ENCODE results near the gene GTF2IRD1.

Gene GTF2IRD1

DNA sequence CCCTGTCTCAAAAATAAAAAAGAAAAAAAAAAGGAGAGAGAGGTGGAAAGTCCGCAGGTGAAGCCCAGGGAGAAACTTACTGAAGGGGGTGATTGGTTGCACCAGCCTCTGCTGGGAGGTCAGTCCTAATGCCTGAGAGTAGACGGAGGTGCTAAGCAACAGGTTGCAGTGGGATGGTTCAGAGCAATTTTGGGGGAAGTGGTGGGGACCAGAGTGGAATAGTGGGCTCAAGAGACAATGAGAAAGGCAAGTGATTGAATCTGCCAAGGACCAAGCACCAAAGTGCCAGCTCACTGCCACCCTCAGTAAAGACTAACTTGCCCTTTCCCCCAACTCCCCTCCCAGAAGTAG is 113.6 kb downstream of the GTF2IRD1 start:
- H3K36me3 ChIP-seq (replicated peaks in 1 of 2; ENCODE audit: control insufficient read depth in 2 of 2, insufficient read depth in 2 of 2, low read length in 2 of 2) = peaks cover 19 to 23% of the 10 kb centered on the region in 2 donors
- H4K91ac ChIP-seq (ENCODE audit: low read depth, low read length, poor library complexity) = no peak overlapping the region
- no peak overlapping the region for H3K14ac ChIP-seq (ENCODE audit: low read length)
- no peaks in the 10 kb centered on the region for H3K79me1 ChIP-seq (ENCODE audit: low read depth, low read length)
- H3K23ac ChIP-seq (ENCODE audit: low read depth, low read length, poor library complexity) = no peak overlapping the region
- no CpG with 5 or more reads among the region's 2 CpGs for WGBS, 2 donors (ENCODE audit: extremely low coverage in 2 of 2, insufficient read length in 2 of 2, insufficient replicate concordance in 1 of 2)
- no peak overlapping the region for H2AFZ ChIP-seq (ENCODE audit: low read length)
- H2AK5ac ChIP-seq (ENCODE audit: low read depth, low read length) = no peak overlapping the region
- H2BK5ac ChIP-seq (ENCODE audit: low read length) = no peak overlapping the region
- peaks cover 0 to 3% of the 10 kb centered on the region in 2 donors for H3K9me3 ChIP-seq (replicated peaks in 1 of 2; ENCODE audit: control insufficient read depth in 2 of 2, insufficient read depth in 1 of 2, low read depth in 1 of 2, low read length in 2 of 2)
- H3K4me3 ChIP-seq (ENCODE audit: low read length in 2 of 2) = no peak overlapping the region
- no peaks in the 10 kb centered on the region for H3K27me3 ChIP-seq (ENCODE audit: control insufficient read depth in 3 of 3, insufficient read depth in 3 of 3, low read depth in 1 of 3, low read length in 3 of 3)
- H4K8ac ChIP-seq (ENCODE audit: low read depth, low read length) = no peak overlapping the region
- DNase-seq (ENCODE audit: low spot score) = no peak
- no peak overlapping the region for H3K4ac ChIP-seq (ENCODE audit: low read length)
- no peak overlapping the region for H2BK15ac ChIP-seq (ENCODE audit: low read length)
- H2BK12ac ChIP-seq (ENCODE audit: low read length) = no peak overlapping the region
- H3K27ac ChIP-seq (replicated peaks; ENCODE audit: low read length) = no peak overlapping the region
- no peak overlapping the region for H3K18ac ChIP-seq (ENCODE audit: low read length)
- no peak overlapping the region for H2BK120ac ChIP-seq (ENCODE audit: low read depth, low read length)
- no peak overlapping the region for H3K4me2 ChIP-seq (ENCODE audit: insufficient read depth, low read length, poor library complexity, severe bottlenecking)
- no peak overlapping the region for H3K9ac ChIP-seq (ENCODE audit: low read depth, low read length, poor library complexity)
- peaks cover 8 to 10% of the 10 kb centered on the region in 2 donors for H3K4me1 ChIP-seq (ENCODE audit: control insufficient read depth in 2 of 2, insufficient read depth in 1 of 2, low read depth in 1 of 2, low read length in 2 of 2)

DNA sequence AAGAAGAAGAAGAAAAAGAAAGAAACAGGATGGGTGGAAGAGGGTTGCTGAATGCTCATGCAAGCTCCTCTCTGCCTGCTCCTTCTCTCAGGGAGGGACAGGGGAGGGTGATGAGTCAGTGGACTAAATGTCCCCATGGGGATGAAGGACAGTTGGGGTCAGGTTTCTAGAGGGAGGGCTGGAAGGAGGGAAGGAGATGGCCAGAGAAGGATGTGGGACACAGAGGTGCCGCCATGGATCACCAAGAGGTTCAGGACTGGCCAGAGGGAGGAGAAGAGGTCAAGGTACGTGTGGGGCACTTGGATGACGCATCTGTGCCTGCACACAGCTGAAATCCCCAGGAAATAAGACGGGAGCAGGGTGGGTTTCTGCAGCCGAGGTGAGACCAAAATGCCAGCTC is 115.0 kb downstream of the GTF2IRD1 start:
- Histone ChIP-seq H3K27ac (replicated peaks; ENCODE audit: low read length) (peak overlapping the region; percentile 36), H3K14ac (ENCODE audit: low read length) (no peak overlapping the region), H2BK120ac (ENCODE audit: low read depth, low read length) (no peak overlapping the region), H4K8ac (ENCODE audit: low read depth, low read length) (no peak overlapping the region), H3K9ac (ENCODE audit: low read depth, low read length, poor library complexity) (no peak overlapping the region), H4K91ac (ENCODE audit: low read depth, low read length, poor library complexity) (no peak overlapping the region), H2AK5ac (ENCODE audit: low read depth, low read length) (no peak overlapping the region), H2BK15ac (ENCODE audit: low read length) (no peak overlapping the region), H3K18ac (ENCODE audit: low read length) (no peak overlapping the region), H2AFZ (ENCODE audit: low read length) (no peak overlapping the region), H3K4me3 (ENCODE audit: low read length in 2 of 2) (no peak overlapping the region), H3K9me3 (replicated peaks in 1 of 2; ENCODE audit: control insufficient read depth in 2 of 2, insufficient read depth in 1 of 2, low read depth in 1 of 2, low read length in 2 of 2) (peaks cover 0 to 3% of the 10 kb centered on the region in 2 donors), H2BK12ac (ENCODE audit: low read length) (no peak overlapping the region), H3K4me2 (ENCODE audit: insufficient read depth, low read length, poor library complexity, severe bottlenecking) (no peak overlapping the region), H3K4ac (ENCODE audit: low read length) (no peak overlapping the region), H3K23ac (ENCODE audit: low read depth, low read length, poor library complexity) (no peak overlapping the region), H3K36me3 (replicated peaks in 1 of 2; ENCODE audit: control insufficient read depth in 2 of 2, insufficient read depth in 2 of 2, low read length in 2 of 2) (peaks cover 12 to 17% of the 10 kb centered on the region in 2 donors), H3K27me3 (ENCODE audit: control insufficient read depth in 3 of 3, insufficient read depth in 3 of 3, low read depth in 1 of 3, low read length in 3 of 3) (no peaks in the 10 kb centered on the region), H3K4me1 (ENCODE audit: control insufficient read depth in 2 of 2, insufficient read depth in 1 of 2, low read depth in 1 of 2, low read length in 2 of 2) (peaks cover 8 to 13% of the 10 kb centered on the region in 2 donors), H3K79me1 (ENCODE audit: low read depth, low read length) (no peaks in the 10 kb centered on the region), H2BK5ac (ENCODE audit: low read length) (no peak overlapping the region)
- WGBS, 2 donors (ENCODE audit: extremely low coverage in 2 of 2, insufficient read length in 2 of 2, insufficient replicate concordance in 1 of 2) = no CpG with 5 or more reads among the region's 5 CpGs
- DNase-seq (ENCODE audit: low spot score) = no peak

DNA sequence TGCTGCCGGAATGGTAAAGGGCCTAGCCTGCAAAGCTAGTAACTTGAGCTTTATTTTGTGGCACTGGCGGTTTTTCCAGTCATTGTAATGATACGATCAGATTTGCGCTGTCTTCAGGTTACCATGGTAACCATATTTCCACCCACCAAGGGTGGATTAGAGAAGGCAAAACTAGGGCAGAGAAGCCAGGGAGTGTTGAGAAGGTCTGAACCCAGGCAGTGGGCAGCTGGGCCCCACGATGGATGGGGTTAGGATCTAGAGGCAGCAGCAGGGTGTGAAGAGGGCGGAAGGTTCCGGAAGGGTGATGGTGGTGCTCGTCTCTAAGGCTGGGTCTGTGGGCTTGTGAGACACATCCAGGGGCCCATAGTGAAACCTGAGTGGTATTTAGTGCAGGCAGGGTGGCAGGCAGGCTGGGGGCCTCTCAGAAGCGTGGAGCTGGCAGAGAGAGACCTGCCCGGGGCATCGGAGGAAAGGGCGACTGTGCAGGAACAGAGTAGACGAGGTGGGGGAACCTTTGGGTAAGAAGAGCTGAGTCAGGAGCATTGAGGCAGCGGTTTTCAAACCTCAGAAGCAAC is 115.9 kb downstream of the GTF2IRD1 start:
- peaks cover 5 to 17% of the 10 kb centered on the region in 2 donors for H3K36me3 ChIP-seq (replicated peaks in 1 of 2; ENCODE audit: control insufficient read depth in 2 of 2, insufficient read depth in 2 of 2, low read length in 2 of 2)
- no peak overlapping the region for H3K23ac ChIP-seq (ENCODE audit: low read depth, low read length, poor library complexity)
- no peak overlapping the region for H2AFZ ChIP-seq (ENCODE audit: low read length)
- peak overlapping the region; percentile 71 for H3K18ac ChIP-seq (ENCODE audit: low read length)
- no peak overlapping the region for H3K4ac ChIP-seq (ENCODE audit: low read length)
- H3K14ac ChIP-seq (ENCODE audit: low read length) = no peak overlapping the region
- H2BK12ac ChIP-seq (ENCODE audit: low read length) = no peak overlapping the region
- H4K8ac ChIP-seq (ENCODE audit: low read depth, low read length) = no peak overlapping the region
- DNase-seq (ENCODE audit: low spot score) = no peak
- WGBS, 2 donors (ENCODE audit: extremely low coverage in 2 of 2, insufficient read length in 2 of 2, insufficient replicate concordance in 1 of 2) = no CpG with 5 or more reads among the region's 14 CpGs
- no peak overlapping the region for H2AK5ac ChIP-seq (ENCODE audit: low read depth, low read length)
- no peak overlapping the region for H3K27ac ChIP-seq (replicated peaks; ENCODE audit: low read length)
- no peak overlapping the region for H3K4me2 ChIP-seq (ENCODE audit: insufficient read depth, low read length, poor library complexity, severe bottlenecking)
- no peak overlapping the region for H2BK15ac ChIP-seq (ENCODE audit: low read length)
- no peak overlapping the region for H2BK5ac ChIP-seq (ENCODE audit: low read length)
- H3K9ac ChIP-seq (ENCODE audit: low read depth, low read length, poor library complexity) = no peak overlapping the region
- peaks cover 8 to 13% of the 10 kb centered on the region in 2 donors for H3K4me1 ChIP-seq (ENCODE audit: control insufficient read depth in 2 of 2, insufficient read depth in 1 of 2, low read depth in 1 of 2, low read length in 2 of 2)
- no peaks in the 10 kb centered on the region for H3K79me1 ChIP-seq (ENCODE audit: low read depth, low read length)
- no peaks in the 10 kb centered on the region for H3K27me3 ChIP-seq (ENCODE audit: control insufficient read depth in 3 of 3, insufficient read depth in 3 of 3, low read depth in 1 of 3, low read length in 3 of 3)
- H3K9me3 ChIP-seq (replicated peaks in 1 of 2; ENCODE audit: control insufficient read depth in 2 of 2, insufficient read depth in 1 of 2, low read depth in 1 of 2, low read length in 2 of 2) = peaks cover 0 to 3% of the 10 kb centered on the region in 2 donors
- no peak overlapping the region for H3K4me3 ChIP-seq (ENCODE audit: low read length in 2 of 2)
- H2BK120ac ChIP-seq (ENCODE audit: low read depth, low read length) = no peak overlapping the region
- no peak overlapping the region for H4K91ac ChIP-seq (ENCODE audit: low read depth, low read length, poor library complexity)

DNA sequence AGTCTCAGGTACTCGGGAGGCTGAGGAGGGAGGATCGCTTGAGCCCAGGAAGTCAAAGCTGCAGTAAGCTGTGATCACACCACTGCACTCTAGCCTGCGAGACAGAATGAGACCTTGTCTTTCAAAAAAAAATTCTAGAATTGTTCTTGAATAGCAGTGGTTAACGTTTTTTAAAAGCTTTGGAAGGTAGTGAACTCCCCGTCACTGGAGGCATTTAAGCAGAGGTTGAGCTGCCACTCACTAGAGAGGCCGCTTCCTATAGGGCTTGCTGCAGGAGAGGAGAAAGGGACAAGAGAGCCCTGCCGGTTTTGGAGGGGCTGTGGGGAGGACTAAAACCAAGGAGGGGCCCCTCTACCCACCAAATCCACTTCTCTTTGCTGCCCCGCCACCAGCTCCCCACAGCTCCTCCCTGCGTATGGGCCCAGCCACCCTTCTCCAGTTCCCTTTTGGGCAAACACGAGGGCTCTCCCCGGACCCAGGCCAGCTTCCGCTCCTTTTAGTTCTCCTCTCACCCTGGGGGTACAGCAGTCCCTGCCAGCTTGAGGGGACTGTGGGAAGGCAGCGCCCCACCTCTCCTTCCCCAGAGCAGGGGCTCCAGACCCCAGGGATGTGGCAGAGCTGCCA is 116.9 kb downstream of the GTF2IRD1 start:
- Histone ChIP-seq H2BK120ac (ENCODE audit: low read depth, low read length) (no peak overlapping the region), H3K9ac (ENCODE audit: low read depth, low read length, poor library complexity) (no peak overlapping the region), H3K18ac (ENCODE audit: low read length) (no peak overlapping the region), H4K8ac (ENCODE audit: low read depth, low read length) (no peak overlapping the region), H3K27me3 (ENCODE audit: control insufficient read depth in 3 of 3, insufficient read depth in 3 of 3, low read depth in 1 of 3, low read length in 3 of 3) (no peaks in the 10 kb centered on the region), H3K14ac (ENCODE audit: low read length) (no peak overlapping the region), H3K4me2 (ENCODE audit: insufficient read depth, low read length, poor library complexity, severe bottlenecking) (no peak overlapping the region), H2BK5ac (ENCODE audit: low read length) (no peak overlapping the region), H3K79me1 (ENCODE audit: low read depth, low read length) (no peaks in the 10 kb centered on the region), H3K23ac (ENCODE audit: low read depth, low read length, poor library complexity) (no peak overlapping the region), H2AFZ (ENCODE audit: low read length) (no peak overlapping the region), H3K36me3 (replicated peaks in 1 of 2; ENCODE audit: control insufficient read depth in 2 of 2, insufficient read depth in 2 of 2, low read length in 2 of 2) (peaks cover 11 to 19% of the 10 kb centered on the region in 2 donors), H3K9me3 (replicated peaks in 1 of 2; ENCODE audit: control insufficient read depth in 2 of 2, insufficient read depth in 1 of 2, low read depth in 1 of 2, low read length in 2 of 2) (peaks cover 0 to 3% of the 10 kb centered on the region in 2 donors), H2AK5ac (ENCODE audit: low read depth, low read length) (no peak overlapping the region), H3K4me1 (ENCODE audit: control insufficient read depth in 2 of 2, insufficient read depth in 1 of 2, low read depth in 1 of 2, low read length in 2 of 2) (peaks cover 8 to 13% of the 10 kb centered on the region in 2 donors), H3K4ac (ENCODE audit: low read length) (no peak overlapping the region), H2BK15ac (ENCODE audit: low read length) (no peak overlapping the region), H3K4me3 (ENCODE audit: low read length in 2 of 2) (no peak overlapping the region), H3K27ac (replicated peaks; ENCODE audit: low read length) (no peak overlapping the region), H2BK12ac (ENCODE audit: low read length) (no peak overlapping the region), H4K91ac (ENCODE audit: low read depth, low read length, poor library complexity) (no peak overlapping the region)
- no CpG with 5 or more reads among the region's 13 CpGs for WGBS, 2 donors (ENCODE audit: extremely low coverage in 2 of 2, insufficient read length in 2 of 2, insufficient replicate concordance in 1 of 2)
- DNase-seq (ENCODE audit: low spot score) = no peak

All from neuronal stem cell (in vitro differentiated cells).